ENCODE measurements around the gene TBX2. TPM values are rescaled to one million over a fixed set of nuclear protein-coding genes. Genes with fewer than 3 reads are reported as not detected.

TBX2 gene
- total RNA-seq, 1 experiment from 2014 or later = not detected

DNA sequence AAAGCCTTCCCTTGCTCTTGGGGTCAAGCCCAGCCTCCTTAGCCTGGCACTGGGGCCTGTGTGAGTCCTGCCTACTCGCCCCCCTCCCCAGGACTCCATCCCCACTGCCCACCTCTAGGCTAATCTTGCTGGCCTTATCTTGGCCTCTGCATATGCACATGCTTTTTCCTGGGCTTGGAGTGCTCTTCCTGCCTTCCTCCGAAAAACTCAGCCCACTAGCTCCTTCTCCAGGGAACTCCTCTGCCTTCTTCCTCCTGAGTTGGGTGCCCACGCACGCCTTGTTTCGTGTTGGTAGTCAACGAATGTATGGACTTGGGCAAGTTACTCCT is 16.5 kb downstream of the TBX2 start:
- no peak overlapping the region for H2BK15ac ChIP-seq (ENCODE audit: low read depth, low read length)
- no peaks in the 10 kb centered on the region for H3K9me3 Mint-ChIP-seq
- peaks cover 18% of the 10 kb centered on the region for H3K27me3 ChIP-seq (ENCODE audit: insufficient read depth, low read length)
- DNase-seq = peak; percentile 36
- no peaks in the 10 kb centered on the region for H3K79me1 ChIP-seq (ENCODE audit: insufficient read depth, low read depth, low read length, poor library complexity, severe bottlenecking)
- no CpG with 5 or more reads among the region's 6 CpGs for WGBS (ENCODE audit: extremely low coverage, insufficient read length, low lambda C conversion rate)
- TF ChIP-seq, protein P1, sequence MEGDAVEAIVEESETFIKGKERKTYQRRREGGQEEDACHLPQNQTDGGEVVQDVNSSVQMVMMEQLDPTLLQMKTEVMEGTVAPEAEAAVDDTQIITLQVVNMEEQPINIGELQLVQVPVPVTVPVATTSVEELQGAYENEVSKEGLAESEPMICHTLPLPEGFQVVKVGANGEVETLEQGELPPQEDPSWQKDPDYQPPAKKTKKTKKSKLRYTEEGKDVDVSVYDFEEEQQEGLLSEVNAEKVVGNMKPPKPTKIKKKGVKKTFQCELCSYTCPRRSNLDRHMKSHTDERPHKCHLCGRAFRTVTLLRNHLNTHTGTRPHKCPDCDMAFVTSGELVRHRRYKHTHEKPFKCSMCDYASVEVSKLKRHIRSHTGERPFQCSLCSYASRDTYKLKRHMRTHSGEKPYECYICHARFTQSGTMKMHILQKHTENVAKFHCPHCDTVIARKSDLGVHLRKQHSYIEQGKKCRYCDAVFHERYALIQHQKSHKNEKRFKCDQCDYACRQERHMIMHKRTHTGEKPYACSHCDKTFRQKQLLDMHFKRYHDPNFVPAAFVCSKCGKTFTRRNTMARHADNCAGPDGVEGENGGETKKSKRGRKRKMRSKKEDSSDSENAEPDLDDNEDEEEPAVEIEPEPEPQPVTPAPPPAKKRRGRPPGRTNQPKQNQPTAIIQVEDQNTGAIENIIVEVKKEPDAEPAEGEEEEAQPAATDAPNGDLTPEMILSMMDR (conservative IDR thresholded peaks at IDR 0.05) = no peak
- no peak overlapping the region for H2AFZ ChIP-seq (ENCODE audit: low read length)
- no peak overlapping the region for H2AK5ac ChIP-seq (ENCODE audit: insufficient read length, low read length)
- H4K8ac ChIP-seq (replicated peaks; ENCODE audit: insufficient read length, low read depth, low read length) = no peak overlapping the region
- H3K56ac ChIP-seq (ENCODE audit: insufficient read length, low read depth, low read length) = no peak overlapping the region
- H3K14ac ChIP-seq (ENCODE audit: insufficient read depth, low read length) = no peak overlapping the region
- H3K9ac ChIP-seq (ENCODE audit: extremely low read depth, insufficient read length, low read length) = no peak overlapping the region
- H3T11ph ChIP-seq (ENCODE audit: low read length) = no peak overlapping the region
- H3K4me2 ChIP-seq (ENCODE audit: insufficient read depth, insufficient read length, low read length) = peak overlapping the region; percentile 35
- peaks cover 10 to 15% of the 10 kb centered on the region in 2 experiments for H3K4me1 Mint-ChIP-seq
- no peak overlapping the region for H2BK20ac ChIP-seq (ENCODE audit: low read depth, low read length, poor library complexity, severe bottlenecking)
- no peak overlapping the region for H3K27ac Mint-ChIP-seq
- no peaks in the 10 kb centered on the region; a peak in 1 of 7 replicates for H3K36me3 Mint-ChIP-seq (ENCODE audit: insufficient read depth in 1 of 3, low read depth in 3 of 3)
- peaks cover 80% of the 10 kb centered on the region for H3K27me3 Mint-ChIP-seq (ENCODE audit: low read depth)
- H2BK5ac ChIP-seq (ENCODE audit: insufficient read length, low read length) = no peak overlapping the region
- H2BK120ac ChIP-seq (ENCODE audit: low read depth, low read length, poor library complexity, severe bottlenecking) = no peak overlapping the region
- no peak overlapping the region for H3K23ac ChIP-seq (ENCODE audit: insufficient read length, low read depth, low read length)
- peak overlapping the region; percentile 16 to 42; a peak in 1 of 5 replicates for H3K4me3 Mint-ChIP-seq
- no peaks in the 10 kb centered on the region for H3K9me3 ChIP-seq (ENCODE audit: control insufficient read depth, low read depth, low read length)
- no peak overlapping the region for H3K4ac ChIP-seq (ENCODE audit: low read depth, low read length)
- H4K91ac ChIP-seq (ENCODE audit: insufficient read length, low read depth, low read length) = no peak overlapping the region
- H3K23me2 ChIP-seq (ENCODE audit: insufficient read length, low read depth, low read length, poor library complexity, severe bottlenecking) = peaks cover 16% of the 10 kb centered on the region
- no peaks in the 10 kb centered on the region for H3K79me2 ChIP-seq (ENCODE audit: insufficient read depth, low read length)
- H4K5ac ChIP-seq (ENCODE audit: insufficient read length, low read depth, low read length) = no peak overlapping the region
- H3K27ac ChIP-seq (ENCODE audit: insufficient read length, low read depth, low read length) = no peak overlapping the region
- H2BK12ac ChIP-seq (ENCODE audit: insufficient read length, low read depth, low read length) = no peak overlapping the region
- peaks cover 2% of the 10 kb centered on the region; the same call in 1 of the 2 replicates for H3K4me1 ChIP-seq (ENCODE audit: insufficient read depth, low read length)
- no peaks in the 10 kb centered on the region for H4K20me1 ChIP-seq (ENCODE audit: control insufficient read depth, insufficient read depth, insufficient read length)
- H3K18ac ChIP-seq (ENCODE audit: insufficient read length, low read depth, low read length) = no peak overlapping the region

Data from H9 (cell line).